B cell (primary cell): ENCODE results near the gene NANOS3.

Source experiments
- CTCF ChIP-seq: fragments of 200-600 bp; IDR thresholded peaks from one replicate; pipeline ENCODE4 v1.8.0; 2022; ENCODE audit warnings: antibody characterized with exemption, mild to moderate bottlenecking
- EZH2 ChIP-seq: IDR thresholded peaks from 2 replicates; pipeline ENCODE4 v1.6.1; 2012; ENCODE audit warnings: borderline replicate concordance, low read depth, mild to moderate bottlenecking, moderate library complexity, low read length; ENCODE audit not compliant: insufficient read depth, poor library complexity, severe bottlenecking

- TF ChIP-seq CTCF = no peak
- TF ChIP-seq EZH2 = no peak
Measured at GRCh38 chr19:13847407-13848339, 29.3 kb upstream of the NANOS3 start.
